Subcutaneous abdominal adipose tissue (tissue), 5 donors: Measurements from ENCODE around the gene AK6.

Source experiments
- H3K27ac ChIP-seq: one replicate; pipeline ENCODE4 v1.7.0; 2013; ENCODE audit warnings: low read depth, mild to moderate bottlenecking, inconsistent platforms, low read length, moderate library complexity
- H3K27me3 ChIP-seq, 5 donors: one replicate each; pipeline ENCODE4 v1.7.0; 2013; ENCODE audit warnings: low read length in 5 of 5, inconsistent platforms in 1 of 5; ENCODE audit not compliant: control insufficient read depth in 5 of 5, insufficient read depth in 4 of 5
- H3K36me3 ChIP-seq, 5 donors: one replicate each; pipeline ENCODE4 v1.7.0; 2013; ENCODE audit warnings: low read length in 5 of 5; ENCODE audit not compliant: control insufficient read depth in 5 of 5, insufficient read depth in 5 of 5
- H3K4me1 ChIP-seq, 5 donors: one replicate each; pipeline ENCODE4 v1.7.0; 2013; ENCODE audit warnings: low read length in 5 of 5, mild to moderate bottlenecking in 3 of 5, moderate library complexity in 1 of 5; ENCODE audit not compliant: control insufficient read depth in 5 of 5, insufficient read depth in 5 of 5
- H3K4me3 ChIP-seq, 5 donors: one replicate each; pipeline ENCODE4 v1.7.0; 2013; ENCODE audit warnings: low read length in 5 of 5, low read depth in 1 of 5
- H3K9ac ChIP-seq, 5 donors: one replicate each; pipeline ENCODE4 v1.7.0; 2013; ENCODE audit warnings: low read length in 5 of 5, mild to moderate bottlenecking in 4 of 5, moderate library complexity in 3 of 5
- H3K9me3 ChIP-seq, 5 donors: one replicate each; pipeline ENCODE4 v1.7.0; 2013; ENCODE audit warnings: low read length in 5 of 5; ENCODE audit not compliant: control insufficient read depth in 5 of 5
- donor health status: healthy.
- donor health status: healthy.
- donor health status: healthy.
- donor health status: healthy.
- donor health status: healthy.

The AK6 gene

GRCh38 chr5:69313428-69313827 lies 55.9 kb downstream of the AK6 start:
- Histone ChIP-seq H3K36me3 (peaks cover 7 to 34% (median 14%) of the 10 kb centered on the region in 5 donors), H3K27ac (no peak overlapping the region), H3K4me3 (no peak overlapping the region), H3K27me3 (no peaks in the 10 kb centered on the region), H3K9ac (no peak overlapping the region), H3K9me3 (no peaks in the 10 kb centered on the region), H3K4me1 (no peaks in the 10 kb centered on the region)

GRCh38 chr5:69312459-69313160 lies 56.7 kb downstream of the AK6 start:
- H3K27me3 ChIP-seq: no peaks in the 10 kb centered on the region
- no peak overlapping the region for H3K9ac ChIP-seq
- peaks cover 8 to 36% (median 17%) of the 10 kb centered on the region in 5 donors for H3K36me3 ChIP-seq
- no peaks in the 10 kb centered on the region for H3K4me1 ChIP-seq
- no peak overlapping the region for H3K27ac ChIP-seq
- no peaks in the 10 kb centered on the region for H3K9me3 ChIP-seq
- no peak overlapping the region for H3K4me3 ChIP-seq

GRCh38 chr5:69309380-69309779 lies 59.9 kb downstream of the AK6 start:
- Histone ChIP-seq H3K4me1 (no peaks in the 10 kb centered on the region), H3K27me3 (no peaks in the 10 kb centered on the region), H3K36me3 (peaks cover 8 to 38% (median 20%) of the 10 kb centered on the region in 5 donors), H3K4me3 (no peak overlapping the region), H3K27ac (no peak overlapping the region), H3K9me3 (no peaks in the 10 kb centered on the region), H3K9ac (no peak overlapping the region)

- Histone ChIP-seq H3K27ac (no peak overlapping the region), H3K9me3 (no peaks in the 10 kb centered on the region), H3K4me3 (no peak overlapping the region), H3K9ac (no peak overlapping the region), H3K4me1 (no peaks in the 10 kb centered on the region), H3K27me3 (no peaks in the 10 kb centered on the region), H3K36me3 (peaks cover under 1 to 30% (median 12%) of the 10 kb centered on the region in 5 donors)
Observed at GRCh38 chr5:69308046-69308553, 61.2 kb downstream of the AK6 start.

GRCh38 chr5:69305512-69305911 lies 63.8 kb downstream of the AK6 start:
- no peak overlapping the region for H3K9ac ChIP-seq
- no peak overlapping the region for H3K27ac ChIP-seq
- H3K36me3 ChIP-seq: peaks cover 0 to 19% (median 6%) of the 10 kb centered on the region in 5 donors
- H3K4me1 ChIP-seq: no peaks in the 10 kb centered on the region
- H3K4me3 ChIP-seq: no peak overlapping the region
- no peaks in the 10 kb centered on the region for H3K9me3 ChIP-seq
- no peaks in the 10 kb centered on the region for H3K27me3 ChIP-seq
